Motor neuron (in vitro differentiated cells): ENCODE data around the gene PPM1B. TPM values are rescaled to one million over a fixed set of nuclear protein-coding genes. Genes with fewer than 3 reads are reported as not detected.
"Not testable (repeated sequence)": the region's sequence is repeated elsewhere in the genome, so short reads cannot be mapped to it uniquely, and the experiment has no call there.

Experiments used
- ATAC-seq, 8 experiments: fragments of 200-7000 bp; cut with Tn5 transposase; replicated peaks in 6 of 8; 2 replicates each; pipeline ENCODE4 v1.8.0; 2021; ENCODE audit warnings: mild to moderate bottlenecking in 8 of 8, moderate library complexity in 8 of 8
- H3K27ac ChIP-seq, 2 donors: fragments of 250-450 bp; sonication (Bioruptor Pico); 2 replicates each; pipeline ENCODE4 v1.9.0; 2021; ENCODE audit warnings: antibody characterized with exemption in 2 of 2, mild to moderate bottlenecking in 2 of 2, moderate library complexity in 1 of 2
- H3K4me1 ChIP-seq, 2 donors: fragments of 250-450 bp; sonication (Bioruptor Pico); replicated peaks in 1 of 2; 2 replicates each; pipeline ENCODE4 v1.6.1; 2021; ENCODE audit warnings: antibody characterized with exemption in 2 of 2, mild to moderate bottlenecking in 2 of 2, moderate library complexity in 1 of 2
- H3K4me3 ChIP-seq, 5 donors: fragments of 250-450 bp; sonication (Bioruptor Pico); 2 replicates each; pipeline ENCODE4 v1.9.0; 2021; ENCODE audit warnings: antibody characterized with exemption in 5 of 5, mild to moderate bottlenecking in 5 of 5, moderate library complexity in 4 of 5
- WGBS, 10 experiments: fragments of 450-650 bp; shearing (Covaris generic); methylation state at CpG; one replicate each; pipeline ENCODE4 v1.0.0; 2022; 5-methylcytosine and 5-hydroxymethylcytosine counted together
- in situ Hi-C, 9 experiments: fragments of 400-800 bp; cut with MboI; loops; one replicate each; pipeline ENCODE4 v1.15.0; 2021; ENCODE audit warnings: low sequenced_read_pairs in 9 of 9, low pct_unique_long_range_greater_than_20kb in 2 of 9; ENCODE audit not compliant: unreplicated experiment in 9 of 9
- total RNA-seq, 8 experiments: library from RNA; unstranded; fragments of 300-600 nt; gene quantifications; 2 replicates each; pipeline versions ENCODE4 v1.2.3 to v1.2.4, GENCODE V29; 2022

PPM1B gene
- total RNA-seq: 10 to 100 TPM; 22.1 to 48.9 (median 30.9) TPM

DNA sequence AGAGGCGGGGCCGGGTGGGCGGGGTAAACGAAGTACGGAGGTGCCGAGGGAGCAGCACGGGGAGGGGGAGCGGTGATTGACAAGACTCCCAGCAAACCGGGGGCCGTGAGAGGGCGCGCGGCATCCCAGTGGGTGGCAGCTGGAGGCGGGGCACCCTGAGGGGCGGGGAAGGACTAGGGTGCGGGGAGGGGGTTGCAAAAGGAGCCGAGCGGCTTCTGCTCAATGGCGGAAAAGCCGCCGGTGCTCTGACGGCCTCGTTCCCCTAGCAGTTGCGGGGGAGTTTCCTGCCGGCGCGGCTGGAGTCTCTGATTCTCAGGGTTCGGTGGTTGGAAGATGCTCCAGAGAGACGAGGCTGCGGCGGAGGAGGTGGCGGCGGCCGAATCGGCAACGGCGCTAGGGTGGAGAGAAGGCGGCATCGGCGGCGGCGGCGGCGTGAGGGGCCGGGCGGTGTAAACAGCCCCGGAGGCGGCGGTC, at the start of gene PPM1B:
PPM1B (plus strand) TSS at position 195 of the 474 bp plus-strand sequence. CDS start 32,325 bp downstream, outside the sequence.
- Histone ChIP-seq H3K4me1 (peaks cover 2 to 5% of the 10 kb centered on the region in 2 donors), H3K27ac (peak within 1 kb of the TSS; percentile 94 to 99), H3K4me3 (peak within 1 kb of the TSS; percentile 69 to 92 (median 83))
- ATAC-seq: peak; percentile 59 to 72 (median 68)
- no CpG with 5 or more reads among the region's 49 CpGs for WGBS, 10 experiments
- in situ Hi-C loops: no loop called here

GRCh38 chr2:44119878-44120277, 48.8 kb upstream of the PPM1B start:
- Histone ChIP-seq H3K27ac (no peak overlapping the region), H3K4me3 (no peak overlapping the region), H3K4me1 (no peaks in the 10 kb centered on the region)
- no peak for ATAC-seq
- in situ Hi-C loops: no loop called here

DNA sequence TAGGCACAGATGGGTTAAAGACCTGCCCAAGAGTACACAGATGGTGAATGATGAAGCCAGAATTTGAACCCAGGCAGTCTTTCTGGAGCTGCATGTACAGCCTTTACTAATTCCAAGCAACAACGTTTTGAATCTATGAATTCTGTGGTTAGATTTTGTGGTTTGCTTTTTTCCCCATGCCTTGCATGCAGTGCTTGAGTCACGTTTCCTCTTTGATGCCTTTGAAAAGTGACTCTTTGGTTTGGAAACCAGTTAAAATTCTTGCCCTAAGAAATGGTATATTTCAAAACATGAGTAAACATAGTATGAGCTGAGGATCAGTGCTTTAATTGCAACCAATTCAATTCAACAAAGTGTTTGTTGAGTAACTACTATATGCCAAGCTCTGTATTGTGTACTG, 48.2 kb upstream of the PPM1B start:
- Histone ChIP-seq H3K4me1 (no peaks in the 10 kb centered on the region), H3K27ac (no peak overlapping the region), H3K4me3 (no peak overlapping the region)
- in situ Hi-C loops: no loop called here
- WGBS, 10 experiments: 0 to 100% (median 73%) methylated on average over 1 to 2 of the region's 2 CpGs; no CpG with 5 or more reads in 2 of the 10 experiments
- ATAC-seq: peak in 2 of 8 experiments; percentile 61 to 80

- in situ Hi-C loops: no loop called here
These were observed 46.8 kb upstream of the PPM1B start for GRCh38 chr2:44121899-44122298.

DNA sequence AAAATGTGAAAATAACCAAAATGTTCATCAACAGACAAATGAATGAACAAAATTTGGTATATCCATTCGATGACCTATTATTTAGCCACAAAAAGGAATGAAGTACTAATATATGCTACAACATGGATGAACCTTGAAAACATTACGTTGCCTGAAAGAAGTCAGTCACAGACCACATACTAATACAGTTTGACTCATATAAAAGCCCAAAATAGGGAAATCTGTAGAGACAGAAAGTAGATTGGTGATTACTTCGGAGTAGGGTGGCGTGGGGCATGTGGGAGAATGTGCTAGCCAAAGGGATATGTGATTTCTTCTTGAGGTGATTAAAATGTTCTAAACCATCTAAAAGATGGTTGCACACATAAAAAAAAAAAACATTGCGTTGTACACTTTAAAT, 44.2 kb upstream of the PPM1B start:
- WGBS, 10 experiments: 65 to 100% (median 91%) methylated on average over 3 to 5 of the region's 5 CpGs
- in situ Hi-C loops: no loop called here
- ATAC-seq: no peak
- Histone ChIP-seq H3K4me3 (no peak overlapping the region), H3K27ac (no peak overlapping the region), H3K4me1 (no peaks in the 10 kb centered on the region)

More at GRCh38 chr2:44121899-44122298, 46.8 kb upstream of the PPM1B start:
- Histone ChIP-seq H3K27ac (no peak overlapping the region), H3K4me3 (no peak overlapping the region), H3K4me1 (no peaks in the 10 kb centered on the region)
- no peak for ATAC-seq
- 20 to 100% (median 87%) methylated on average over 1 to 3 of the region's 3 CpGs; no CpG with 5 or more reads in 2 of the 10 experiments for WGBS, 10 experiments

DNA sequence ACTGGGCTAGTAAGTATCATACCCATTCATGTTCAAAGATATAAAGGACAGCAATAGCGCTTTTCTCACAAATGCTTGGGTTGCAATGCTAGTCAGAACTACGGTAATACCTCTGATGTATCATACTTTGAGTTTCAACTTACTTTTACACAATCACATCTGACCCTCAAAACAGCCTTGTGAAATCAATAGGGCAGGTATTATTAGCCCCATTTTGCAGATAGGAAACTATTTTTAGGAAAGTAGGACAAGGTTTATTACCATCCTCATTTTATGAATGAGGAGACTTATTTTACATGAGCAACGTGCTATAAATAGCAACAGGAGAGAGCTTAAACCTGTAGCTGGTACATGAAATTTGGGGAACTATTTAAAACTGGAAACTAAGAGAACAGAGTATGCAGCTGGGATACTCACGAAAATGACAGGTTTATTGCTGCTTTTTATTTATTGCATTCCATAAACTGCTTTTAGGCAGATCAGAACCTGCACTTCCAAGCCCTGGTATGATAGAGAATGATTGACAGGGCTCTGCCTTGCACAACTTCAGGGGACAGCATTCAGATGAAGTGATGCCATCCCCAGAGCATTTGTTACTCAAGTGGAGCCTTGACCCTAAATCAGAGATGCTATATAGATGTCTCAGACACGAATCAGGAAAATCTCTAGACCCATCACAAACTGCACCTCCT, 42.4 kb upstream of the PPM1B start:
- H3K4me1 ChIP-seq: no peaks in the 10 kb centered on the region
- 24 to 100% (median 68%) methylated on average over 1 to 5 of the region's 5 CpGs for WGBS, 10 experiments
- H3K4me3 ChIP-seq: no peak overlapping the region
- in situ Hi-C loops: no loop called here
- ATAC-seq: no peak
- H3K27ac ChIP-seq: no peak overlapping the region

DNA sequence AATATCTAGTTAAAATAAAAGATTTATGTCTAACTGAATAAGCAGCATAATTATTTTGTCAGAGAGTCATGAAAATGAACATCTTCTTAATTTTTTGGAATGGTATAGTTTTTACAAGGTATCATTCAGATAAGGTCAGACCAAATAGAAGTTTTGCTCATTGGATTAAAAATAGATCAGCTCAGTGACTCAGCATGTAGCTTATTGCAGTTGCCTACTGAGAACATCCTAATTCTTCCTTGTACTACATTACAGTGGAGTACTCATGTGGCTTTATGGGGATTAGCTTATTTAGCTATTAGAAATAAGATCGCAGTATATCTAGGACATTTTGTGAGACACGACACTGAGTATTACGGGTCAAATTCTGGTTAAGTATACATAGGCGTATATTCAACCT, 38.2 kb upstream of the PPM1B start:
- 0 to 100% (median 87%) methylated on average over 1 to 4 of the region's 4 CpGs; no CpG with 5 or more reads in 1 of the 10 experiments for WGBS, 10 experiments

GRCh38 chr2:44131177-44131576, 37.5 kb upstream of the PPM1B start:
- peaks cover 5 to 9% of the 10 kb centered on the region in 2 donors for H3K4me1 ChIP-seq
- H3K4me3 ChIP-seq: no peak overlapping the region
- H3K27ac ChIP-seq: no peak overlapping the region
- ATAC-seq: no peak
- in situ Hi-C loops: no loop called here

More for the DNA sequence above, 38.2 kb upstream of the PPM1B start:
- ATAC-seq: peak in 2 of 8 experiments; percentile 56 to 75
- peaks cover 2 to 4% of the 10 kb centered on the region in 2 donors for H3K4me1 ChIP-seq
- in situ Hi-C loops: no loop called here
- no peak overlapping the region for H3K27ac ChIP-seq
- H3K4me3 ChIP-seq: no peak overlapping the region

- ATAC-seq, in situ Hi-C loops, H3K4me1 ChIP-seq, H3K27ac ChIP-seq, H3K4me3 ChIP-seq: not testable (repeated sequence)
- 61 to 100% (median 90%) methylated on average over 2 to 3 of the region's 3 CpGs; no CpG with 5 or more reads in 2 of the 10 experiments for WGBS, 10 experiments
These were observed 35.1 kb upstream of the PPM1B start for GRCh38 chr2:44133602-44134001.

- Histone ChIP-seq H3K4me3 (no peak overlapping the region), H3K4me1 (peaks cover 5 to 9% of the 10 kb centered on the region in 2 donors), H3K27ac (peak overlapping the region; percentile 14 to 47)
- WGBS, 10 experiments: 40 to 100% (median 81%) methylated on average over 1 of the region's 1 CpG; no CpG with 5 or more reads in 6 of the 10 experiments
- in situ Hi-C loops: no loop called here
- no peak for ATAC-seq
These were observed 33.8 kb upstream of the PPM1B start for GRCh38 chr2:44134848-44135247.

- peak overlapping the region in 1 of 2 donors; percentile 14 for H3K27ac ChIP-seq
- peaks cover 5 to 9% of the 10 kb centered on the region in 2 donors for H3K4me1 ChIP-seq
- H3K4me3 ChIP-seq: no peak overlapping the region
- ATAC-seq: peak in 4 of 8 experiments; percentile 50 to 78 (median 74)
- in situ Hi-C loops: no loop called here
These were observed 33.4 kb upstream of the PPM1B start for GRCh38 chr2:44135296-44135695.

GRCh38 chr2:44135771-44136170, 32.9 kb upstream of the PPM1B start:
- in situ Hi-C loops: no loop called here

DNA sequence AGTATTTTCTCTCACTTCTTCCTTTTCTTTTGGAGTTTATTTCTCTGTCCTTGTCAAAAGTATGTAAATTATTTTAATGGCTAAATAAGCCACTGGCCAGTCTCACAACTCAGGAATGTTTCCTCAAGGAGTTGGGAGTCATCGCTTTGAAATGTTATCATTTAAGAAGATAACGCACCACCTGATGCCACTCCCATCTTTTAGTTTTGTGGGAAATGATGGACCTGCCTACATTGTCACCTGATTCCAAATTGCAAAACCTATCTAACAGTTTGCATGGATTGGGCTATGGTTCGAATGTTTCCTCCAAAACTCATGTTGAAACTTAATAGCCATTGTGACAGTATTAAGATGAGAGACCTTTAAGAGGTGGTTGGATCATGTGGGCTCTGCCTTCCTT, 32.4 kb upstream of the PPM1B start:
- 0 to 100% (median 70%) methylated on average over 1 to 3 of the region's 3 CpGs; no CpG with 5 or more reads in 1 of the 10 experiments for WGBS, 10 experiments
- peak in 2 of 8 experiments; percentile 43 to 57 for ATAC-seq
- Histone ChIP-seq H3K4me1 (peaks cover 5 to 9% of the 10 kb centered on the region in 2 donors), H3K27ac (no peak overlapping the region), H3K4me3 (no peak overlapping the region)
- in situ Hi-C loops: no loop called here

More at GRCh38 chr2:44135771-44136170, 32.9 kb upstream of the PPM1B start:
- Histone ChIP-seq H3K4me1 (peaks cover 5 to 9% of the 10 kb centered on the region in 2 donors), H3K27ac (peak overlapping the region in 1 of 2 donors; percentile 12), H3K4me3 (no peak overlapping the region)
- 28 to 83% (median 65%) methylated on average over 1 to 2 of the region's 2 CpGs for WGBS, 10 experiments
- peak in 3 of 8 experiments; percentile 21 to 40 (median 37) for ATAC-seq

GRCh38 chr2:44137048-44137447, 31.6 kb upstream of the PPM1B start:
- in situ Hi-C loops: no loop called here
- whole genome bisulfite sequencing, 10 experiments: 29 to 100% (median 97%) methylated on average over 1 to 4 of the region's 4 CpGs
- H3K4me3 ChIP-seq: no peak overlapping the region
- no peak overlapping the region for H3K27ac ChIP-seq
- H3K4me1 ChIP-seq: peaks cover 5 to 9% of the 10 kb centered on the region in 2 donors
- ATAC-seq: no peak
